NAMALWA (cell line): ENCODE data around the gene DDX27.
"Not testable (repeated sequence)": the region's sequence is repeated elsewhere in the genome, so short reads cannot be mapped to it uniquely, and the experiment has no call there.

Experiments used
- DNase-seq: peaks from one replicate; pipeline ENCODE4 v3.0.0-alpha.2; 2015; ENCODE audit warnings: low spot score

Gene DDX27

DNA sequence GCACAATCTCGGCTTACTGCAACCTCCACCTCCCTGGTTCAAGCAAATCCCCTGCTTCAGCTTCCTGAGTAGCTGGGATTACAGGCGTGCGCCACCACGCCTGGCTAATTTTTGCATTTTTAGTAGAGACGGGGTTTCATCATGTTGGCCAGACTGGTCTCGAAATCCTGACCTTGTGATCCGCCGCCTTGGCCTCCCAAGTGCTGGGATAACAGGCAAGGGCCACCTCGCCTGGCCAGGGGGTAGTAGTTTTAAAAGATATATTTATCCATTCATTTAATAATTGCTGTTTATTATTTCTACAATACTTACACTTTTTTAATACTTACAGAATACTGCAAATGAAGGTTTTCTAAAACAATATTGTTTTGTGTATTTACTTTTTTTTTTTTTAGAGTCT is 15.5 kb upstream of the DDX27 start:
- no peak for DNase-seq

GRCh38 chr20:49207076-49207475 is 12.1 kb upstream of the DDX27 start:
- peak; percentile 48 for DNase-seq

- DNase-seq: no peak
Observed at GRCh38 chr20:49210101-49210756, 9.0 kb upstream of the DDX27 start.

DNA sequence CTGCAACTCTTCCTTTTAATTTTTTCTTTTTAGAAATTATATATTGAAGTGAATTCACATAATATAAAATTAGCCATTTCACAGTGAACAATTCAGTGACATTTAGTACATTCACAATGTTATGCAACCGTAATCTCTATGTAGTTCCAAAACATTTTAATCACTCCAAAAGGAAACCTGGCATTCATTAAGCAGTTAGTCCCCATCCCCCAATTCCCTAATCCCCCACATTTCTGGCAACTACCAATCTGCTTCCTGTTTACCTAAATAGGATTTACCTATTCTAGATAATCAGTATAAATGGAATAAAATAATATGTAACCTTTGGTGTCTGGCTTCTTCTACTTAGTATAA is 8.5 kb upstream of the DDX27 start:
- DNase-seq: no peak

DNA sequence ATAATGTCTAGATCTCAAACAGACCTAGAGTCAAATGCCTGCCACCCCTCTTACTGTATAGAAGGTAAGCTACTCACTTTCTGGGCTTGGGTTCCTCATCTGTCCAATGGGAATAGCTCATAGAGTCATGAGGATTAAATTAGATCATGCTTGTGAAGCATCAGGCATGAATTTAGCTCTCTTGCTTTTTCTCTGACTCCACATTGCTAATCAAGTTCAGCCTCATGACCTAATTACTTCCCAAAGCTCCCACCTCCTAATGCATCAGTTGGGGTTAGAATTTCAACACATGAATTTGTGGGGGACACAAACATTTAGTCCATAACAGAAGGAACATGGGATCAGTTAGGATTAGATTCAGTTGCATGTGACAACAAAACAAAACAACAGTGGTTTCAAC is 4.6 kb upstream of the DDX27 start:
- DNase-seq: no peak

DNA sequence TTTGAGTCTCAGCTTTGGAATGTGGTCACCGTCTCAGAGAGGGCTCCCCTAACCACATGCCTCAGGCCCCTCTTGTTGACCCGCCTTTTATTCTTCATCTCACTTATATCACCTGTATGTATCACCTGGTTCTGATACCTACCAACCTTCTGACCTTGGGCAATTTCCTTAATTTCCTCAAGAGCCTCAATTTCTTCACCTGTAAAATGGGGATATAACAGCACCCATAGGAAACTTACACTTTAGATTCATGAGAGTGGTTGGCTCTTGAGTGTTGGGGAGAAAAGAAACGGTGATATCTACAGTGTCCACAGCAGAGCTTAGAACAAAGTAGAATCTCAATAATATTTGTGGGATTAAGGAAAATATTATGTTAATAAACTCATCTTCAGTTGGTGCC is 4.0 kb upstream of the DDX27 start:
- no peak for DNase-seq

GRCh38 chr20:49216991-49217578 is 2.1 kb upstream of the DDX27 start:
- peak; percentile 91 for DNase-seq

GRCh38 chr20:49218739-49219090 is 501 bp upstream of the DDX27 start:
- not testable (repeated sequence) for DNase-seq

DNA sequence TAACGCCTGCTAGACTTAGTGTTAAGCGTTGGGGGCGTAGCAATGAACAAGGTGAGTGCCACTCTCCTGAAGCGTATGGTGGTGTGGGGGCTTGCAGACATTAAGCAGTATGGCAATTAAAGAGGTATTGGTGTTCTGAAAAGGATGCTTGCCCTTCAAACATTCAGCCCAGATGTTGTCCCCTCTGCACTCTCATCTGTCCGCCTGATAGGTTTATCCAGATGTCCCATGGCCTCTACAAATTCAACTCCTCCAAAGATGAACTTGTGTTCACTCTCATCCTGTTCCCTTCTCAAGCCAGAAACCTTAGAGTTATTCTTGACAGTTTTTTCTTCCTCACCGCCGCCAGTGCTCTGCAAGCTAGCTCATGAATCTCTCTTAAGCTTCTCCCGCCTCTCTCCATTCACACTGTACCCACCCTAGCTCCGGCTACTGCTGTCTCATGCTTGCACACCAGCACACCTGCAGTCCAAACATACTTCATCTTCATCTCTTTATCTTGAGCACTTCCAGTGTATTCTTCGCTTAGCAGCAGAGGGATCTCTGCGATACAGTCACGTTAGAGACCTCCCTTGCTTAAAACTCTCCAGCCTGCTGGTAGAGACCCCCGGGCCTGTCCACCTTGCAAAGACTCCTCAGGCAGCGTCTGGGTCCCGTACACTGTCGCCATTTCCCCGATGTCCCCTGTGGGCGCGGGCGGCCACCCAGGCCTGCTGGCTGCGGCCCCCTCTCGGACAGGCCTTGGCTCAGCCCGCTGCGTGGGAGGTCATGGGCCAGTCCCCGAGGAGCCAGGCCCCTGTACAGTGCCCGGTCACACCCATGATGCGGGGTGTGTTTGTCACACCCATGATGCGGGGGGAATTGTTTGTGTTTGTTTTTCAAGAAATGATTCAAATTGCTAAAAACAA is 962 bp downstream of the DDX27 start:
- no peak for DNase-seq

- DNase-seq: no peak
Observed at GRCh38 chr20:49225896-49226295, 6.7 kb downstream of the DDX27 start.

DNA sequence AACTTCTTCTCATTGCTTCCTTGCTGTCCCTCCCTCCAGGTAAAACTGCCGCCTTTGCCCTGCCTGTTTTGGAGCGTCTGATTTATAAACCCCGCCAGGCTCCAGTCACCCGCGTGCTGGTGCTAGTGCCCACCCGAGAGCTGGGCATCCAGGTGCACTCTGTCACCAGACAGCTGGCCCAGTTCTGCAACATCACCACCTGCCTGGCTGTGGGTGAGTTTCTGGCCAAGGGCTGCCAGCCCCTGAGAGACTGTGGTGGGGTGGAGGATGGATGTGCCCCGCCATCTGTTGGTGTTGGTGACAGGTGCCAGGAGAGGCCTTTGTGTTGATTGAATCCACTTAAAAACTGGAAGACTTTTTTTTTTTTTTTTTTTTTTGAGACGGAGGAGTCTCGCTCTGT is 9.5 kb downstream of the DDX27 start:
- DNase-seq: no peak

- no peak for DNase-seq
Observed at GRCh38 chr20:49229381-49229780, 10.2 kb downstream of the DDX27 start.

DNA sequence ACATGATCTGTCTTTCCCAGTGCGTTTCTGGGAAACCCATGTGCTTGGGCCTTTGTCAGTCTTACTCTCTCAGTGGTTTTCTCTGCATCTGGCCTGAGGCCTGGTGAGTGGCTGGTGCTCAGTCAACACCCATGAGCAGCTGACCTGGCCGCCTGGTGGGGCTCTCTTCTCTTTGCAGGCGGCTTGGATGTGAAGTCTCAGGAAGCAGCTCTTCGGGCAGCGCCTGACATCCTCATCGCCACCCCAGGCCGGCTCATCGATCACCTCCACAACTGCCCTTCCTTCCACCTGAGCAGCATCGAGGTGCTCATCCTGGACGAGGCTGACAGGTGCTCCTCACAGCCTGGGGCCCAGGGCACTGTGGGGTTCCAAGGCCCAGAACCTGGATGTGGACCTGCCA is 10.8 kb downstream of the DDX27 start:
- DNase-seq: no peak

DNA sequence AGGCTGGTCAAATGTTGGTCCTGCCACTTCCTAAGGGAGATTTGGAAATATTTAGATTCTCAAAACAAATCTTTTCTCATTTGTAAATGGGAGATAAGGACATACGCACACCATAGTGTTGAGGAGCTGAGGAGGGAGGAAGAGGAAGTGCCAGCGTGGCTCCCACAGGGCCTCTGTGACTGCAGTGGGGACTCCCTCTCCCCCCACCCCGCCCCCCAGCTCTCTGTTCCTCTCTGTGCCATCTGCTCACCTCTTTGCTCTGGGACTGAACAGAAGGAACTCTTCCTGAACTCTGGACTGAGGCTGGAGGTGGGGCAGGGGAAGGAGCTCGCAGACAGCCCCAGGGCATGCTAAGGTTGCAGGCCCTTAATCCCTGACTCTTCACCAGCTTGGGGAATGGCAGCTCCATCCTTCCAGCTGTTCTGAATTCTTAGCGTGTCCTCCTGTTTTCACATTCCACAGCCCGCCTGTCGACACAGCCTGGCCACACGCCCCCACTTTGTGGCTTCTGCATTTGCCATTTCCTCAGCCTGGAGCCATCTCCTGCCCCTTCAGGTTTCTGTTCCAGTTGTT is 11.4 kb downstream of the DDX27 start:
- DNase-seq: no peak

GRCh38 chr20:49231471-49231870 is 12.3 kb downstream of the DDX27 start:
- DNase-seq: no peak

DNA sequence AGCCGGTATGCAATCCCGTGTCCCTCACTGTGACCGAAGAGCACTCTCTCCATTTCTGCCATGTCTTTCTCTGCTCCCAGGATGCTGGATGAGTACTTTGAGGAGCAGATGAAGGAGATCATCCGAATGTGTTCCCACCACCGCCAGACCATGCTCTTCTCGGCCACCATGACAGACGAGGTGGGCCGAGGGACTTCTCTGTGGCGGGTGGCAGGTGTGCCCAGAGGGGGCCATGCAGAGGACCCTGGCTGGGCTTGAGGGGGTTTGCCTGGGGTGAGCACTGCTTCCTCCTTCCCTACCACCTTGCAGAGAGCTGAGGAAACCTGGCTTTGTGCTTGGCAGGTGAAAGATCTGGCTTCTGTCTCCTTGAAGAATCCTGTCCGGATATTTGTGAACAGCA is 14.0 kb downstream of the DDX27 start:
- DNase-seq: no peak

GRCh38 chr20:49234831-49235230 is 15.6 kb downstream of the DDX27 start:
- no peak for DNase-seq

DNA sequence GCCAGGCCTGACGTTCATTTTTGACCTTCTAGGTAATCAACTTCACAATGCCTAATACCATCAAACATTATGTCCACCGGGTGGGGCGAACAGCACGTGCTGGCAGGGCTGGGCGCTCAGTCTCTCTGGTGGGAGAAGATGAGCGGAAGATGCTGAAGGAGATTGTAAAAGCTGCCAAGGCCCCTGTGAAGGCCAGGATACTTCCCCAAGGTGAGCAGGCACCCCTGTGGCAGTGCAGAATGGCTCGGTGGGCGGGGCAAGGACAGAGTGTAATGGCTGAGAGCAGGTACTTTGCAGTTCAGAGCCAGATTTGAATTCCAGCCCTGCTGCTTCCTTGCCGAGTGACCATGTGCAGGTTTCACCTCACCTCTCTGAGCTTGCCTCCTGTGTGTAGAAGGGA is 17.1 kb downstream of the DDX27 start:
- no peak for DNase-seq

DNA sequence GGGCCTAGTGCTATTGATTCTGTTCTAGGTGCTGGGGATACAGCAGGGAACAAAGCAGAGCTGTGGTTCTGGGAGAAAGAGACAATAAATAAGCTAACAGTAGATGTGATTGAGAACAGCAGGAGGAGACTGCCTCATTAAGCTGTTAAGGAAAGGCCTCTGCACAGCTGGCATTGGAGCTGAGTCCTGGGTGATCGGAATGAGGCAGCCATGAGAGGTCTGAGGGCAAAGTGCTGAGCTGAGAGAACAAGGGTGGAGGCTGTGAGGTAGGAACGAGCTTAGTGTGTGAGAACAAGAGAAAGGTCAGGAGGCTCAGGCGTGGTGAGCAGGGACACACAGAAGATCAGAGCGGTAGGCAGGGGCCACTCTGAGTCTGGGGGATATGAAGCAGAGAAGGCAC is 18.3 kb downstream of the DDX27 start:
- no peak for DNase-seq

DNA sequence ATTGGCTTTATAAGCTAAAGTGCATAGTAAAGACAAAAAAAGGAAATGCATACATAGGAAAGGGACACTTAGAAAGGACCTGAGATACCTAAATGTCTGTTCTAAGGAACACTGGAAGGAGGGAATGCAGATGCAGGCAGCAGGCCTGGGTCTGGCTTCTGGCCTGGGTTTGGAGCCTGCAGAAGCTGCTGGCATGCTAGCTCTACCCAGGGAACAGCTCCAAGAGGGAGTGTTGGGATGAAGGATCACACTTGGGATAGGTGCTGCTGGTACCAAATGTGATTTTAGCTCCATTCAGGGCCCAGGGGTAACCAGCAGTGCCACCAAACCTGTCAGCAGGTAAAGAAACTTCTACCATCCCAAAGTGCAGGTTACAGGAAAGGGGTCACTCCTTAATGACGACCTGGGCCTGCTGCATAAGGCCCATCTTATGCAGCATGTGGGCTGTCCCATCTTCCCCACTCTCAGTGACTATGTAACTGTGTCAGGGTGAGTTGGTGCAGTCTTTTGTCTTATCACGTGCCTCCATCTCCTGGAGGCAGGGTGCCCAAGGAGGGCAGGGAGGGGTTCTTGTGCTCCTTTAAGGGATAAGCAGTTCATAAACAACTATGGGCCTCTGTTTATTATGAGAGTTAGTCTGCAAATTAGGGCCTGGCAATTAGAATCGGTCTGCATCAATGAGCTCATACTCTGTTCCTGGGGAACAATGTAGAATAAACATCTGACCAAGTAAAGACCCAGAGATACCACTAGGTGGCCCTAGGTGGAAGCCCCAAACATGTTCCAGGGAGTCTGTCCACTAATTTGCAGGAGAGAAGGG is 26.9 kb downstream of the DDX27 start:
- peak; percentile 69 for DNase-seq

GRCh38 chr20:49247169-49247723 is 28.0 kb downstream of the DDX27 start:
- DNase-seq: no peak

- no peak for DNase-seq
Observed at GRCh38 chr20:49247792-49248191, 28.6 kb downstream of the DDX27 start.
